ENCODE results near the gene MRFAP1L1. TPM values are rescaled to one million over a fixed set of nuclear protein-coding genes. Genes with fewer than 3 reads are reported as not detected.

MRFAP1L1 gene
- total and polyA plus RNA-seq, 9 of the 15 experiments (the other 6 are each of a cell fraction or from before 2014, with no cell fraction given): 37.6 to 111 (median 83.8) TPM

- TF ChIP-seq SFPQ (IDR thresholded peaks at IDR 0.05; ENCODE audit: low read depth, low read length) (no peak), SP2 (IDR thresholded peaks at IDR 0.05; ENCODE audit: extremely low read depth, low read depth, low read length, poor library complexity, severe bottlenecking) (no peak), SMARCA5 (IDR thresholded peaks at IDR 0.05) (no peak), RBM14 (IDR thresholded peaks at IDR 0.05; ENCODE audit: borderline replicate concordance, insufficient read depth, low read depth, low read length) (no peak), PRPF4 (IDR thresholded peaks at IDR 0.05; ENCODE audit: insufficient read depth, low read depth, low read length, poor library complexity, severe bottlenecking) (no peak), MTF1 (CRISPR knock-in tag; IDR thresholded peaks at IDR 0.05; ENCODE audit: borderline replicate concordance) (no peak), ZBTB12 (CRISPR knock-in tag; IDR thresholded peaks at IDR 0.05) (no peak), TFAM (CRISPR knock-in tag; conservative IDR thresholded peaks at IDR 0.05) (no peak), XRCC3 (IDR thresholded peaks at IDR 0.05) (no peak), BRD9 (IDR thresholded peaks at IDR 0.05; ENCODE audit: low read depth, partially characterized antibody) (peak; percentile 48), ZNF280A (IDR thresholded peaks at IDR 0.05; ENCODE audit: low read depth, partially characterized antibody) (no peak), ASH1L (IDR thresholded peaks at IDR 0.05; ENCODE audit: borderline replicate concordance, low read depth, partially characterized antibody) (no peak), CUX1 (CRISPR knock-in tag; IDR thresholded peaks at IDR 0.05) (no peak), MTA3 (IDR thresholded peaks at IDR 0.05; ENCODE audit: borderline replicate concordance) (no peak), NRF1 (conservative IDR thresholded peaks at IDR 0.05 in 1 of 2, IDR thresholded peaks at IDR 0.05 in 1 of 2) (peak; percentile 81 to 82)
Measured at GRCh38 chr4:6709230-6710114, at the start of gene MRFAP1L1 (continued).
